ENCODE measurements around the gene PRSS27. TPM values are rescaled to one million over a fixed set of nuclear protein-coding genes. Genes with fewer than 3 reads are reported as not detected.

Gene PRSS27
- total RNA-seq, 1 donor from 2014 or later, result 1.3 TPM

DNA sequence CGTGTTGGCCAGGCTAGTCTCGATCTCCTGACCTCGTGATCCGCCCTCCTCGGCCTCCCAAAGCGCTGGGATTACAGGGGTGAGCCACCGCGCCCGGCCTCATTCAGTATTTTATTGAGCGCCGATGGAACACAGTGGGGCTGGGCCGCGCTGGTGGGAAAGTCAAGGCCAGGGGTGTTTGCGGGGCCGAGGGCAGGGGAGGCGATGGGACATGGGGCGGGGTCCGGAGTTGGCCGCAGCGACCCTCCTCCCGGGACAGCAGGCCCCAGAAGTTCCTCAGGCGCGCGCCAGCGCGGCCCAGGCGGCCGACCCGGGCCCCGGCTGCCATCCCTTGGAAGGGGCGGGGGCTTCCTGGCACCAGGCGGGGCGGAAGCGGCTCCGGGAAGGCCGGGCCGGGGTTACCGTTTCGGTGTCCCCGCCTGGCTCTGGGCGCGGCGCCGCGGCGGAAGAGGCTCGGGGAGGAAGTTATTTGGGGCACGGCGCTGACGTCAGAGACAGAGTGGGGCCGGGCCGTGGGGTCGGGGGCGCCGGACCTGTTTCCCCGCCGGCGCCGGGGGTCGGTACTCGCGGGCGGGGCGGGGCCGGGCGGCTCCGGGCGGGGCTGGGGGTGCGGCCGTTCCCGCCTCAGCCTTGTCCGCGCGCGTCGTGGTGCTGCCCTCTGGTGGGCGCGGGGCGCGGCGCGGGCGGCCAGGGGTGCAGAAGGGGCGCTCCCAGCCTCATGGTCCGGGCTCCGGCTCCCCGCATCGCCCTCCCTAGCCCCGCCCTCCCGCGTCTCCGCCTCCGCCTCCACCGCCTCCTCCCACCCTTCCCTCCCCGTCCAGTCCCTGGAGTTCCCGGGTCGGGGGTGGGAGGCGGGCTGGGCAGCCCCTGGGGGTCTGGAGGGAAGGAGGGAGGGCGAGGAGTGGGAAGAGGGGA lies 952 bp upstream of the PRSS27 start:
- H3K9me3 ChIP-seq, result no peaks in the 10 kb centered on the region
- no peaks in the 10 kb centered on the region for H3K36me3 ChIP-seq
- intact Hi-C loops (cut with DNase I), result no loop called here
- peaks cover 2% of the 10 kb centered on the region for H3K27me3 ChIP-seq (ENCODE audit: low read depth)
- peaks cover 25% of the 10 kb centered on the region for H3K4me1 ChIP-seq
- ATAC-seq (peak; percentile 91 to 92), DNase-seq (peak; percentile 90)
- peak overlapping the region; percentile 80 for H3K27ac ChIP-seq
- TF ChIP-seq, protein P1, sequence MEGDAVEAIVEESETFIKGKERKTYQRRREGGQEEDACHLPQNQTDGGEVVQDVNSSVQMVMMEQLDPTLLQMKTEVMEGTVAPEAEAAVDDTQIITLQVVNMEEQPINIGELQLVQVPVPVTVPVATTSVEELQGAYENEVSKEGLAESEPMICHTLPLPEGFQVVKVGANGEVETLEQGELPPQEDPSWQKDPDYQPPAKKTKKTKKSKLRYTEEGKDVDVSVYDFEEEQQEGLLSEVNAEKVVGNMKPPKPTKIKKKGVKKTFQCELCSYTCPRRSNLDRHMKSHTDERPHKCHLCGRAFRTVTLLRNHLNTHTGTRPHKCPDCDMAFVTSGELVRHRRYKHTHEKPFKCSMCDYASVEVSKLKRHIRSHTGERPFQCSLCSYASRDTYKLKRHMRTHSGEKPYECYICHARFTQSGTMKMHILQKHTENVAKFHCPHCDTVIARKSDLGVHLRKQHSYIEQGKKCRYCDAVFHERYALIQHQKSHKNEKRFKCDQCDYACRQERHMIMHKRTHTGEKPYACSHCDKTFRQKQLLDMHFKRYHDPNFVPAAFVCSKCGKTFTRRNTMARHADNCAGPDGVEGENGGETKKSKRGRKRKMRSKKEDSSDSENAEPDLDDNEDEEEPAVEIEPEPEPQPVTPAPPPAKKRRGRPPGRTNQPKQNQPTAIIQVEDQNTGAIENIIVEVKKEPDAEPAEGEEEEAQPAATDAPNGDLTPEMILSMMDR (IDR thresholded peaks at IDR 0.05), result peak; percentile 57
- peak overlapping the region; percentile 66 for H3K4me3 ChIP-seq

DNA sequence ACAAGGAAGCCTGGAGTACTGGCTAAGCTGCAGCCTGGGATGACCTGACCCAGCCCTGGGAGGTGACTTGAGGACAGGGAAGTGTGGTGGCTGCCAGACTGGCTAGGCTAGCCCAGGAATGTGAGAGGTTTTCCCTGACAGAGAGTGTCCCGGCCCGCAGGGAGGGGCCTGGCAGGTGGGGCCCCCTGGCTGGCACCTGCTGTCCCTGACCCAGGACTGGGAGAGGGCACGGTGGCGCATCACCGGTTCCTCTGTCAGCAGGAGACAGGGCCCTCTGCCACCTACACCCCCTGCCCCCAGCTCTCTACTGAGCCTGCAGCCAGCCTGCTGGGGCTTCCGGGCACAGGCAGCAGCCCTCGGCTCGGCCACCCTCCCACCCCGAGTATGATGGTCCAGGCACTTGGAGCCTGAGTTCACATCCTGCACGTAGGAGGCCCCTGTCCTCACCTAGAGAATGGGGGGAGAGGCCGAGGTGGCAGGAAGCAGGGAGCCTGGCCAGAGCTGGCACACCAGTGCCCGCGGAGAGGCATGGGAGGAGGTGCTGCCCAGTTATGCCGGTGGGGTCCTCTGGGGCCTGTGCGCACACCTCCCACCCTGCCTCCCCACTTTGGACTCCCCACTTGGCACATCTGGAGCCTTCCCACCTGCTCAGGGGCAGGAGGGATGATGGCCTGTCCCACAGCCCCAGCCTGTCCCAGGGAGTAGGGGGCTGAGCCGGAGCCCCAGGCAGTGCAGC lies 528 bp downstream of the PRSS27 start:
- DNase-seq (peak; percentile 67), ATAC-seq (peak; percentile 19 to 23)
- intact Hi-C loops (cut with DNase I), result no loop called here
- Histone ChIP-seq H3K4me1 (peaks cover 29% of the 10 kb centered on the region), H3K27me3 (ENCODE audit: low read depth) (peaks cover 6% of the 10 kb centered on the region), H3K36me3 (no peaks in the 10 kb centered on the region), H3K4me3 (no peak overlapping the region), H3K9me3 (no peaks in the 10 kb centered on the region), H3K27ac (no peak overlapping the region)
- TF ChIP-seq, protein P1 (IDR thresholded peaks at IDR 0.05), result no peak

DNA sequence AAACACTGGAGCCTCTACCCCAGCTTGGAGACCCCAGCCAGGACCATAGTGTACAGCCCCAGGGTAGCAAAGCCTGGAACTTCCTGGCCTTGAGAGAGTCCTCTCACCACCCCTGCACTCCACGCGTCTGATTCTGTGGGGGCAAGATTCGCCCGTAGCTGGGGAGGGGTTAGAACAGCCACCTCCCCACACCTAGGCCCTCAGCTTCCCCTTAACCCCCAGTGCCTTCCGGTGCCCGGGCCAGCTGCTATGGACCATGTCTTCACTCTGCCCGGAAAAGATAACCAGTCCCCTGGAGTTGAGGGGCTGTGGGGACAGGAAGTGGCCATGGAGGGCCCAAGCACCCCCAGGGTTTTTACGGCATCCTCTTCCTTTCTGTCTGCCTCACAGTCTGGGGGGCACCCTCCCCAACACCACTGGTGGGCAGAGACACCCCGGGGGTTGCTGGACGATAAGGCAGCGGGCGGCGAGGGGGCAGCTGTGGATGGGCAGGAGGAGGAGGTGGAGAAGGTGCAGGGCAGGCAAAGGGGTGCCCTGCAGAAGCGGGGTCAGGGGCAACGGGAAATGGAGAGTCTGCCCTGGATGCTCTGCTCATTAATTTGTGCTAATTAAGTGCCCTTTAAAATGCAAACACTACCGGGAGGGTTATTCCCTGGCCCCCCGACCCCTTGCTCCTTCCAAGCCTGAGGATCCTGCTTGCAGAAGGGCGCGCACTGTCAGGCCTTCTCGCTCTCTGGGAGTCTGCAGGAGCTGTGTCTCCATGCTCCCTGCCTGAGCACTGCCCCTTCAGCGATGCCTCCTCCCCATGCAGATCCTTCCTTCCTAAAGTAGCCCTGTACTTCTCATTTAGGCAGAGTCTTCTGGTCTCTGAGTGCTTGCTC lies 2.4 kb downstream of the PRSS27 start:
- H3K4me1 ChIP-seq, result peaks cover 29% of the 10 kb centered on the region
- intact Hi-C loops (cut with DNase I), result no loop called here
- no peaks in the 10 kb centered on the region for H3K9me3 ChIP-seq
- ATAC-seq (no peak), DNase-seq (no peak)
- no peaks in the 10 kb centered on the region for H3K36me3 ChIP-seq
- H3K4me3 ChIP-seq, result no peak overlapping the region
- H3K27ac ChIP-seq, result no peak overlapping the region
- peaks cover 6% of the 10 kb centered on the region for H3K27me3 ChIP-seq (ENCODE audit: low read depth)
- TF ChIP-seq, protein P1 (IDR thresholded peaks at IDR 0.05), result no peak

DNA sequence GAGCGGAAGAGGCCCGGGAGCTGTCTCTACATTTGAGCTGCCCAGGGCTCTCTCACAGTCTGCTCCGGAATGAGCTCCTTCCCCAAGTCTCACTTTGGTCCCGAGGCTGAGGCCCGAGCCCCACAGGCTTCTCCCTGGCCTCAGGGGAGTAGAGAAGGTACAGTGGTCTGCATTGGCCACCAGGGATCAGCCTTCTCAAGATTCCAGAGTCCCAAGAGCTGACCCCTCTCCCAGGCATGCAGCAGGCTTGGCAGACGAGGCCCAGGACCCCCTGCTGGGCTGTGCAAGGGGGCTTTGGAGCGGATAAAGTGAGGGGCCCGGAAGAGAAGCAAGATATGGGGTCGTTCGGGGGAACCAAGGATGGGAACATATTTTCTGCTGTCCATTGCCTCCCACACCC lies 3.1 kb downstream of the PRSS27 start:
- TF ChIP-seq, protein P1 (IDR thresholded peaks at IDR 0.05), result no peak
- Histone ChIP-seq H3K27ac (no peak overlapping the region), H3K4me3 (no peak overlapping the region), H3K4me1 (peaks cover 29% of the 10 kb centered on the region), H3K36me3 (no peaks in the 10 kb centered on the region), H3K9me3 (no peaks in the 10 kb centered on the region), H3K27me3 (ENCODE audit: low read depth) (peaks cover 6% of the 10 kb centered on the region)
- intact Hi-C loops (cut with DNase I), result no loop called here
- DNase-seq (no peak), ATAC-seq (no peak)

Data from lower lobe of right lung (tissue), 2 donors.